Measurements from ENCODE around the gene LY6G5C. TPM values are rescaled to one million over a fixed set of nuclear protein-coding genes. Genes with fewer than 3 reads are reported as not detected.

LY6G5C gene
- total RNA-seq, 1 donor from 2014 or later, result not detected

- no peak for FAIRE-seq
- Histone ChIP-seq H3K27me3 (ENCODE audit: control insufficient read depth, insufficient read depth, low read length) (no peaks in the 10 kb centered on the region), H3K36me3 (ENCODE audit: control insufficient read depth, insufficient read depth, low read length) (peaks cover 6% of the 10 kb centered on the region), H3K4me3 (ENCODE audit: low read depth, low read length) (peak overlapping the region; percentile 76)
- DNase-seq (ENCODE audit: low read depth), result peak; percentile 56
- TF ChIP-seq CTCF (IDR thresholded peaks at IDR 0.05; ENCODE audit: insufficient read depth, low read length, severe bottlenecking), result no peak
Observed at GRCh38 chr6:31659649-31660380, 21.1 kb downstream of the LY6G5C start.

- Histone ChIP-seq H3K27me3 (ENCODE audit: control insufficient read depth, insufficient read depth, low read length) (no peaks in the 10 kb centered on the region), H3K36me3 (ENCODE audit: control insufficient read depth, insufficient read depth, low read length) (peaks cover 6% of the 10 kb centered on the region), H3K4me3 (ENCODE audit: low read depth, low read length) (peak overlapping the region; percentile 76)
- FAIRE-seq, result no peak
- DNase-seq (ENCODE audit: low read depth), result no peak
- no peak for TF ChIP-seq CTCF (IDR thresholded peaks at IDR 0.05; ENCODE audit: insufficient read depth, low read length, severe bottlenecking)
Observed at GRCh38 chr6:31658983-31659648, 21.8 kb downstream of the LY6G5C start.

DNA sequence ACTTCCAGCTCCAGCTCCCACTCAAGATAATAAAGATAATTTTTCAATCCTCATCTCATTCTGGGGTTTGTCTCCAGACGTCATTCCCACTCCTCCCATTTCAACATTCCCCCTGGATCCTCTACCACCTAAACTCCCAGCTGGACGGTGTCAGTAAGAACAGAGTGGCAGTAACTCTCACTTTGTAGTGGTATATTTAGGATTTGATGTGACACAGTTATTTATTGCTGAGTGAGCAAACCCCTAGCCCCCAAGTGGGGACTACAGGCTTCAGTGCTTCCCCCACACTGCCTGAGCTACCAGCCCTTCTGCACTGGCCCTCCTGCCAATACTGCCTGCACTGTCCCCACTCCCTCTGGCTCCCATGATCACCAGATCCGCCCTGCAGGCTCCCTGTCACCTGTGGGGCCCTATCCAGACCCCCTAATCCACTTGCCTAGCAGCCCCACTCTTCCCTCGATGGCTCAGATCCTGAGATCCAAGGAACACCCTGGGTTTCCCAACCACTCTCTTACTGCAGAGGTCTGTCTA is 22.6 kb downstream of the LY6G5C start:
- Histone ChIP-seq H3K27me3 (ENCODE audit: control insufficient read depth, insufficient read depth, low read length) (no peaks in the 10 kb centered on the region), H3K36me3 (ENCODE audit: control insufficient read depth, insufficient read depth, low read length) (peaks cover 6% of the 10 kb centered on the region), H3K4me3 (ENCODE audit: low read depth, low read length) (no peak overlapping the region)
- no peak for TF ChIP-seq CTCF (IDR thresholded peaks at IDR 0.05; ENCODE audit: insufficient read depth, low read length, severe bottlenecking)
- FAIRE-seq (no peak), DNase-seq (ENCODE audit: low read depth) (no peak)

DNA sequence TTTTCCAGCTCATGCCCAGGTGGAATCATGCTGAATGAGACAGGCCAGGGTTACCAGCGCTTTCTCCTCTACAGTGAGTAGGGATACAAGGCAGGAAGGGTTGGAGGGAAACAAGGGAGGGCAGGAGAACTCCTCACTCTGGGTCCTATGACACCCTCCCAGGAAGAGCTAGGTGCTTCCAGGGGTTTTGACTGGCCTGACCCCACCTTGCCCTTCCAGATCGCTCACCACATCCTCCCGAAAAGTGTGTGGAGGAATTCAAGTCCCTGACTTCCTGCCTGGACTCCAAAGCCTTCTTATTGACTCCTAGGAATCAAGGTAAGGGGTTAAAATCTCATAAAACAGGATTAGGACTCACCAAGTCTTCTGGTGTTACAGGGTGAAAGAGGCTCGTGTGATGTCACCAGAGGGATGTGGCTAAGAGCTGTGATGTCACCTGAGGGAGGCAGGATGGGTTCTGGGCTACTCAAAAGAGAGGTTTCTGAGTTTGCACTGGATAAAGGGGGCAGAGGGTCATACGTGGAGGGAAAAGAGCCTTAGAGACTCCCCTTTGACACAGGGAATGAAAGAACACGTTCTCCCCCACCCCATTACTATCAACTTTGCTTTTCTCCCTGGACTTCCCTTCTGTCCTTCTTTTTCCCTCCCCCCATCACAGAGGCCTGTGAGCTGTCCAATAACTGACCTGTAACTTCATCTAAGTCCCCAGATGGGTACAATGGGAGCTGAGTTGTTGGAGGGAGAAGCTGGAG is 23.3 kb downstream of the LY6G5C start:
- DNase-seq (ENCODE audit: low read depth) (no peak), FAIRE-seq (no peak)
- no peak overlapping the region for H3K4me3 ChIP-seq (ENCODE audit: low read depth, low read length)
- H3K36me3 ChIP-seq (ENCODE audit: control insufficient read depth, insufficient read depth, low read length), result peaks cover 6% of the 10 kb centered on the region
- no peaks in the 10 kb centered on the region for H3K27me3 ChIP-seq (ENCODE audit: control insufficient read depth, insufficient read depth, low read length)
- no peak for TF ChIP-seq CTCF (IDR thresholded peaks at IDR 0.05; ENCODE audit: insufficient read depth, low read length, severe bottlenecking)

DNA sequence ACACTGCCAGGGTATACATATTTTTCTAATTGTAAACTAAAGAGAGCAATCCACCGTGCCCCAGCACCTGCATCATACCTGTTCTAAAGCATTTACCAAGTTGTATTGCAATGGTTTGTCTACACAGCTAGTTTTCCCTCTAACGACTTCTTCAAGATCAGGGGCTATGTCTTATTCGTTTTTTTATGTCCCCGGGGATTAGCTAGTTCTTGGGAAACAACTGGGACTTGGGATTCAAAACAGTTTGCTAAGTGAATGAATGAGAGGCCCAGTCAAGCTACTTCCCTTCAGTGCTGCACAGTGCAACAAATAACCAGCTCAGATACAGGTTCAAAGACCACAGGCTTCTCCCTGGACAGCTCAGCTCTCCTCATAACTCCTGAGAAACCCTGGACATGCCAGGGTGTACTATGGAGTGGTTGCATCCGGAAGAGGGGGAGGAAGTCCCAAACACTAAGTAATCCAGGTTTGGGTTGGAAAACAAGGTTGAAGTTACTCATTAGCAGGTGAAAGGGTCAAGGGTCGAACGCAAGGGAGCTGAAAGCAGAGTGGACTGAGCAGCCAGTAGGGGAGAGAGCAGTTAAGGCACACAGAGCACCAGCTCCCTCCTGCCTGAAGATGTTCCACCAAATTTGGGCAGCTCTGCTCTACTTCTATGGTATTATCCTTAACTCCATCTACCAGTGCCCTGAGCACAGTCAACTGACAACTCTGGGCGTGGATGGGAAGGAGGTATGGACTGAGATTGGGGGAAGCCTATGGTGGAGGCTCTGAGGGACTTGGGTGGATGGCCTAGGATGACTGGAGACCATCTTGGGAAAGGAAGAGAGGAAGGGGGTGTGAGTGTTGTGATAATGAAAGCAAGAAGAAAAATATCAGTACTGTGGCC is 25.3 kb downstream of the LY6G5C start, which contains the start of gene APOM:
Gene APOM, plus strand, starts transcription at position 546 of the 889 bp plus-strand sequence. Its CDS starts 73 bp downstream, at position 619.
- DNase-seq (ENCODE audit: low read depth) (no peak), FAIRE-seq (no peak)
- Histone ChIP-seq H3K27me3 (ENCODE audit: control insufficient read depth, insufficient read depth, low read length) (no peaks in the 10 kb centered on the region), H3K36me3 (ENCODE audit: control insufficient read depth, insufficient read depth, low read length) (peaks cover 4% of the 10 kb centered on the region), H3K4me3 (ENCODE audit: low read depth, low read length) (no peak within 1 kb of the TSS)
- no peak for TF ChIP-seq CTCF (IDR thresholded peaks at IDR 0.05; ENCODE audit: insufficient read depth, low read length, severe bottlenecking)
